ENCODE measurements around the gene PCDHA9. TPM values are rescaled to one million over a fixed set of nuclear protein-coding genes. Genes with fewer than 3 reads are reported as not detected.

Gene PCDHA9
- total and polyA plus RNA-seq, 2 of the 4 experiments (the other 2 are of a cell fraction) = under 0.01 TPM; not detected in 1

- Histone ChIP-seq H3K18ac (ENCODE audit: low read depth, low read length) (no peak within 1 kb of the TSS), H3K56ac (ENCODE audit: extremely low read depth, insufficient read depth, low read length) (no peak within 1 kb of the TSS), H3K36me3 (ENCODE audit: control insufficient read depth, insufficient read depth, low read length) (no peaks in the 10 kb centered on the region), H4K5ac (ENCODE audit: low read depth, low read length) (no peak within 1 kb of the TSS), H3K27ac (ENCODE audit: insufficient read depth, low read length) (no peak within 1 kb of the TSS), H3K4ac (ENCODE audit: low read depth, low read length) (no peak within 1 kb of the TSS), H2BK5ac (ENCODE audit: low read depth, low read length, poor library complexity, severe bottlenecking) (no peak within 1 kb of the TSS), H3K9ac (ENCODE audit: low read depth, low read length) (no peak within 1 kb of the TSS), H3K4me1 (ENCODE audit: control insufficient read depth, insufficient read depth, low read length) (no peaks in the 10 kb centered on the region), H3K79me1 (ENCODE audit: low read depth in 1 of 2, low read length in 2 of 2) (no peaks in the 10 kb centered on the region), H3K9me1 (ENCODE audit: insufficient read depth, low read length) (no peaks in the 10 kb centered on the region), H3K9me3 (ENCODE audit: control insufficient read depth, insufficient read depth, low read length) (peaks cover 13% of the 10 kb centered on the region), H4K20me1 (ENCODE audit: insufficient read depth, low read length) (no peaks in the 10 kb centered on the region), H4K91ac (ENCODE audit: insufficient read depth, low read depth, low read length) (no peak within 1 kb of the TSS), H2AFZ (replicated peaks; ENCODE audit: low read length, poor library complexity) (no peak within 1 kb of the TSS), H2BK15ac (ENCODE audit: low read depth, low read length) (no peak within 1 kb of the TSS), H2AK9ac (replicated peaks; ENCODE audit: low read depth, low read length, poor library complexity) (no peak within 1 kb of the TSS), H2AK5ac (ENCODE audit: low read depth, low read length) (no peak within 1 kb of the TSS), H3K4me3 (ENCODE audit: insufficient read depth, low read depth, low read length) (no peak within 1 kb of the TSS), H2BK120ac (ENCODE audit: low read depth, low read length) (no peak within 1 kb of the TSS), H3K23ac (ENCODE audit: low read depth, low read length) (no peak within 1 kb of the TSS), H3K4me2 (ENCODE audit: low read depth, low read length) (no peak within 1 kb of the TSS), H3K14ac (replicated peaks; ENCODE audit: low read depth, low read length) (no peak within 1 kb of the TSS), H4K8ac (ENCODE audit: low read depth in 2 of 2, low read length in 2 of 2) (no peak within 1 kb of the TSS), H2BK20ac (ENCODE audit: low read depth, low read length) (no peak within 1 kb of the TSS), H3K27me3 (ENCODE audit: control insufficient read depth, insufficient read depth, low read length) (no peaks in the 10 kb centered on the region)
- ChIA-PET POLR2A (ENCODE audit: unreplicated experiment) (no interaction called here), CTCF (no interaction called here)
- BruUV-seq (replicated peaks) = no TSS peak
- in situ Hi-C loops (cut with MboI; ENCODE audit: low sequenced_read_pairs) (no loop called here), dilution Hi-C loops (cut with HindIII; ENCODE audit: low sequenced_read_pairs, unreplicated experiment) (no loop called here), intact Hi-C loops (cut with micrococcal nuclease) (no loop called here)
- DNase-seq = no peak
- 20% methylated on average over 3 of the region's 27 CpGs; no CpG with 5 or more reads in 1 of the 2 experiments for WGBS, 2 experiments (ENCODE audit: extremely low coverage in 2 of 2, insufficient read length in 1 of 2)
- no peak for ATAC-seq (ENCODE audit: low read depth)
- no peak for TF ChIP-seq MAZ (IDR thresholded peaks at IDR 0.05; ENCODE audit: borderline replicate concordance, low read depth, low read length)
- TF ChIP-seq MAFK (IDR thresholded peaks at IDR 0.05; ENCODE audit: low read depth, low read length) = no peak
- no peak for TF ChIP-seq CTCF (conservative IDR thresholded peaks at IDR 0.05; ENCODE audit: low read depth, low read length)
- TF ChIP-seq POLR2A (IDR thresholded peaks at IDR 0.05; ENCODE audit: low read depth, low read length) = no peak
- no peak for TF ChIP-seq MXI1 (IDR thresholded peaks at IDR 0.05; ENCODE audit: borderline replicate concordance, low read depth, low read length)
- no peak for TF ChIP-seq RAD21 (IDR thresholded peaks at IDR 0.05; ENCODE audit: low read length)
- no peak for TF ChIP-seq RFX5 (IDR thresholded peaks at IDR 0.05; ENCODE audit: low read depth, low read length)
- no peak for TF ChIP-seq NFE2L2 (IDR thresholded peaks at IDR 0.05; ENCODE audit: low read depth, low read length)
- no peak for TF ChIP-seq USF2 (IDR thresholded peaks at IDR 0.05; ENCODE audit: low read depth, low read length)
- no peak for TF ChIP-seq CEBPB (IDR thresholded peaks at IDR 0.05; ENCODE audit: low read depth, low read length)
Observed at GRCh38 chr5:140827704-140828361, 20.3 kb upstream of the PCDHA9 start, which contains the start of gene PCDHA6. Gene PCDHA6 (plus strand): TSS chr5:140827960. CDS start chr5:140828092, 132 bp downstream.
